Esophagus muscularis mucosa (tissue), 4 donors: ENCODE data around the gene ZNF638.

ENCODE experiments used
- CTCF ChIP-seq, 3 experiments: fragments of 200-600 bp in 2 of 3; fragments of 450-650 bp in 1 of 3; sonication (generic) in 2 of 3; IDR thresholded peaks; one replicate each; pipeline ENCODE4 v1.5.1; 2017 to 2019; ENCODE audit warnings: antibody characterized with exemption in 3 of 3, mild to moderate bottlenecking in 2 of 3, moderate library complexity in 1 of 3
- EP300 ChIP-seq: sonication (generic); formaldehyde crosslinking; IDR thresholded peaks from one replicate; pipeline ENCODE4 v1.6.1; 2017; ENCODE audit warnings: antibody characterized with exemption
- POLR2A ChIP-seq: fragments of 450-650 bp; IDR thresholded peaks from one replicate; pipeline ENCODE4 v1.6.1; 2017; ENCODE audit warnings: antibody characterized with exemption, moderate library complexity, mild to moderate bottlenecking, low read depth

- no peak for TF ChIP-seq CTCF (IDR thresholded peaks at IDR 0.05)
- no peak for TF ChIP-seq POLR2A
- TF ChIP-seq EP300: no peak
Observed at GRCh38 chr2:71426721-71427120, 95.1 kb downstream of the ZNF638 start.
